Measurements from ENCODE around the gene CYP4Z1. TPM values are rescaled to one million over a fixed set of nuclear protein-coding genes. Genes with fewer than 3 reads are reported as not detected.
A peak's percentile ranks its signal among the peaks of the same experiment; 100 is the strongest.
"Not testable (repeated sequence)": the region's sequence is repeated elsewhere in the genome, so short reads cannot be mapped to it uniquely, and the experiment has no call there.

Gene CYP4Z1
- total RNA-seq, 4 donors from 2014 or later = 1.1 to 1.6 (median 1.2) TPM; not detected in 1

GRCh38 chr1:47089356-47089755, 22.3 kb downstream of the CYP4Z1 start:
- WGBS, 2 donors (ENCODE audit: low coverage in 1 of 2) = 4 to 5% methylated on average over 3 of the region's 3 CpGs
- not testable (repeated sequence) for H3K4me1 ChIP-seq, H3K36me3 ChIP-seq, H3K4me3 ChIP-seq, H3K27ac ChIP-seq, H3K9me3 ChIP-seq, ATAC-seq, H3K27me3 ChIP-seq
- TF ChIP-seq CTCF (IDR thresholded peaks at IDR 0.05) = peak in 3 of 4 experiments; percentile 29 to 47 (median 33)

GRCh38 chr1:47091476-47091875, 24.4 kb downstream of the CYP4Z1 start:
- H3K36me3 ChIP-seq, H3K4me3 ChIP-seq, H3K27me3 ChIP-seq, H3K4me1 ChIP-seq, H3K27ac ChIP-seq, H3K9me3 ChIP-seq, ATAC-seq: not testable (repeated sequence)
- 20% methylated on average over 3 of the region's 3 CpGs; no CpG with 5 or more reads in 1 of the 2 donors for WGBS, 2 donors (ENCODE audit: low coverage in 1 of 2)

GRCh38 chr1:47104816-47105215, 37.8 kb downstream of the CYP4Z1 start:
- Histone ChIP-seq H3K27ac (no peak overlapping the region), H3K36me3 (no peaks in the 10 kb centered on the region), H3K27me3 (peaks cover 17% of the 10 kb centered on the region), H3K4me1 (no peaks in the 10 kb centered on the region), H3K9me3 (peaks cover 0 to 23% (median 0%) of the 10 kb centered on the region in 3 donors), H3K4me3 (no peak overlapping the region)
- no peak for TF ChIP-seq EP300 (IDR thresholded peaks at IDR 0.05)
- TF ChIP-seq POLR2AphosphoS5 (IDR thresholded peaks at IDR 0.05) = no peak
- TF ChIP-seq CTCF (IDR thresholded peaks at IDR 0.05) = no peak
- no peak for TF ChIP-seq POLR2A (IDR thresholded peaks at IDR 0.05)
- no peak for ATAC-seq
- WGBS, 2 donors (ENCODE audit: low coverage in 1 of 2) = 90% methylated on average over 2 of the region's 3 CpGs; no CpG with 5 or more reads in 1 of the 2 donors

- H3K9me3 ChIP-seq = peaks cover 0 to 23% (median 0%) of the 10 kb centered on the region in 3 donors
- TF ChIP-seq POLR2AphosphoS5 (IDR thresholded peaks at IDR 0.05) = no peak
- no peak for TF ChIP-seq CTCF (IDR thresholded peaks at IDR 0.05)
- no peak for TF ChIP-seq POLR2A (IDR thresholded peaks at IDR 0.05)
- no peak for TF ChIP-seq EP300 (IDR thresholded peaks at IDR 0.05)
- peaks cover 17% of the 10 kb centered on the region for H3K27me3 ChIP-seq
- H3K4me1 ChIP-seq = no peaks in the 10 kb centered on the region
- ATAC-seq = no peak
- H3K36me3 ChIP-seq = no peaks in the 10 kb centered on the region
- H3K27ac ChIP-seq = no peak overlapping the region
- WGBS, 2 donors (ENCODE audit: low coverage in 1 of 2) = 65 to 76% methylated on average over 3 of the region's 3 CpGs
- no peak overlapping the region for H3K4me3 ChIP-seq
Observed at GRCh38 chr1:47106792-47107191, 39.8 kb downstream of the CYP4Z1 start.

GRCh38 chr1:47107851-47108574, 41.0 kb downstream of the CYP4Z1 start:
- not testable (repeated sequence) for H3K4me1 ChIP-seq, H3K4me3 ChIP-seq, ATAC-seq, H3K36me3 ChIP-seq, H3K27ac ChIP-seq
- peaks cover 0 to 13% (median 0%) of the 10 kb centered on the region in 3 donors for H3K9me3 ChIP-seq
- 44 to 68% methylated on average over 2 to 4 of the region's 10 CpGs for WGBS, 2 donors (ENCODE audit: low coverage in 1 of 2)
- H3K27me3 ChIP-seq = peaks cover 17% of the 10 kb centered on the region

GRCh38 chr1:47109482-47109881, 42.5 kb downstream of the CYP4Z1 start:
- not testable (repeated sequence) for H3K4me1 ChIP-seq, H3K4me3 ChIP-seq, H3K9me3 ChIP-seq, H3K36me3 ChIP-seq, H3K27ac ChIP-seq, ATAC-seq
- H3K27me3 ChIP-seq = peaks cover 13% of the 10 kb centered on the region

Data from gastroesophageal sphincter (tissue), 4 donors.